BLaER1 treated with 17β-estradiol and CSF1 and Interleukin-3, amounts not matched to agents 10 nM and 100 nM (cell line): ENCODE results near the gene PPP6C.

Experiments
- H3K27ac ChIP-seq, 11 experiments: shearing (Covaris generic); formaldehyde crosslinking; 2 replicates each; pipeline ENCODE4 v1.8.1; 2022
- H3K27me3 ChIP-seq, 11 experiments: shearing (Covaris generic); formaldehyde crosslinking; 2 replicates each; pipeline ENCODE4 v1.8.1; 2022
- H3K36me3 ChIP-seq, 11 experiments: shearing (Covaris generic); formaldehyde crosslinking; 2 replicates each; pipeline ENCODE4 v1.8.1; 2022
- H3K4me1 ChIP-seq, 10 experiments: shearing (Covaris generic); formaldehyde crosslinking; 2 replicates each; pipeline ENCODE4 v1.8.1; 2022
- H3K4me2 ChIP-seq, 11 experiments: shearing (Covaris generic); formaldehyde crosslinking; 2 replicates each; pipeline ENCODE4 v1.8.1; 2022
- H3K4me3 ChIP-seq, 10 experiments: shearing (Covaris generic); formaldehyde crosslinking; 2 replicates each; pipeline ENCODE4 v1.8.1; 2022
- H3K9ac ChIP-seq, 11 experiments: shearing (Covaris generic); formaldehyde crosslinking; 2 replicates each; pipeline ENCODE4 v1.8.1; 2022
- H3K9me3 ChIP-seq, 11 experiments: shearing (Covaris generic); formaldehyde crosslinking; replicated peaks in 1 of 11; 2 replicates each; pipeline ENCODE4 v1.8.1; 2022
- H4K20me1 ChIP-seq, 11 experiments: shearing (Covaris generic); formaldehyde crosslinking; 2 replicates each; pipeline ENCODE4 v1.8.1; 2022
- Cebpa-rat ChIP-seq, 11 experiments: shearing (Covaris generic); IDR thresholded peaks; 2 replicates each; pipeline ENCODE4 v1.8.1; 2022

PPP6C gene

DNA sequence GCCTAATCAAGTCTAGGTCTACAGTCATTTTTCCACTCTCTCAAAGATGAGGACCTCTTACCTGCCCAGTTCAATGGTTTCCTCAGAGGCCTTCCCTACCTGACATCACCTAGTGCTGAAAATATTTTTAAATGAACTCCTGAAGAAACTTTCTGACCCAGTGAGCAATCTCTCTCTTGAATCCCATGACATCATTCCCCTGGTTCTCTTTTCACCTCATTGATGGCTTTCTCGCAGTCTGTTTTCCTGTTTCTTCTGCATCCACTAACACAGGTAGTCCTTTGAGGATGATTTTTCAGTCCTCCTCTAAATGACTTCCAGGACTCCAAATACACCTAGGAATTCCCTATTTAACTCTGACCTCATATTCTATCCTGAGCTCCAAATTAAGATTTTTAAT lies 86.6 kb downstream of the PPP6C start:
- Histone ChIP-seq H3K36me3 (peaks cover 0 to 12% (median 0%) of the 10 kb centered on the region in 11 experiments; a peak in 3 of 22 replicates), H3K27me3 (no peaks in the 10 kb centered on the region), H3K4me3 (no peak overlapping the region), H4K20me1 (no peaks in the 10 kb centered on the region; a peak in 2 of 22 replicates), H3K27ac (no peak overlapping the region), H3K9me3 (peaks cover 9 to 13% (median 11%) of the 10 kb centered on the region in 11 experiments; a peak in 21 of 22 replicates), H3K9ac (no peak overlapping the region), H3K4me1 (peaks cover 3 to 26% (median 18%) of the 10 kb centered on the region in 10 experiments; a peak in 15 of 20 replicates), H3K4me2 (no peak overlapping the region)
- no peak for TF ChIP-seq Cebpa-rat (IDR thresholded peaks at IDR 0.05)

DNA sequence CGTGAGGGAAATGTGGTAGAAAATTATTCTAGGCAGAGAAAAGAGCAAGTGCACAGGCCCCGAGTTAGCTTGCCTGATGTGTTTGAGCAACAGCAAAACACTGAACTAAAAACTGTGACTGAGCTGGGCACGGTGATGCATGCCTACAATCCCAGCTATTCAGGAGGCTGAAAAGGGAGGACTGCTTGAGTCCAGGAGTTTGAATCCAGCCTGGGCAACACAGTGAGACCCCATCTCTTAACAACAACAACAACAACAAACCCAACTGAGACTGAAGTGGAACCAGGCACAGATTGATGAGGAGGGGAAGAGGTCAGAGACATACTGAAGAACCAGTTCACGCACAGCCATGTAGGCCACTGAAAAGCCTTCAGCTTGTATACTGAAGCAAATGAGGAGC lies 88.8 kb downstream of the PPP6C start:
- TF ChIP-seq Cebpa-rat (IDR thresholded peaks at IDR 0.05), result no peak
- Histone ChIP-seq H3K27ac (no peak overlapping the region), H3K4me1 (peaks cover 3 to 26% (median 18%) of the 10 kb centered on the region in 10 experiments; a peak in 15 of 20 replicates), H3K27me3 (no peaks in the 10 kb centered on the region), H3K4me3 (no peak overlapping the region), H3K4me2 (no peak overlapping the region), H3K9ac (no peak overlapping the region), H3K36me3 (peaks cover 0 to 14% (median 8%) of the 10 kb centered on the region in 11 experiments; a peak in 13 of 22 replicates), H4K20me1 (no peaks in the 10 kb centered on the region; a peak in 2 of 22 replicates), H3K9me3 (peaks cover 8 to 17% (median 15%) of the 10 kb centered on the region in 11 experiments)

DNA sequence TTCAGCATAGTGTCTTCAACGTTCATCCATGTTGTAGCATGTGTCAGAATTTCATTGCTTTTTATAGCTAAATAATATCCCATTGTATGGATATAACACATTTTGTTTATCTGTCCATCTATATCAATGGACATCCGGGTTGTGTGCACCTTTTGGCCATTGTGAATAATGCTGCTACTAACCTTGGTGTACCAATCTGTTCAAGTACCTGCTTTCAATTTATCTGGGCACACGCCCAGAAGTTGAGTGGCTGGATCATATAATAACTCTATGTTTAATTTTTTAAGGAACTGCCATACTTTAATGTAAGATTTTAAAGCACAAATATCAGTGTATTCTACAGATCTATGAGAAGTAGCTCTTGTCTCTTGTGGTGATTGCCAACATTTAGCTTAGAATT lies 89.8 kb downstream of the PPP6C start:
- Histone ChIP-seq H3K27me3 (no peaks in the 10 kb centered on the region), H3K27ac (no peak overlapping the region), H3K9me3 (peaks cover 12 to 27% (median 25%) of the 10 kb centered on the region in 11 experiments), H3K4me3 (no peak overlapping the region), H3K4me2 (no peak overlapping the region), H3K36me3 (peaks cover 0 to 24% (median 15%) of the 10 kb centered on the region in 11 experiments; a peak in 17 of 22 replicates), H4K20me1 (no peaks in the 10 kb centered on the region; a peak in 2 of 22 replicates), H3K9ac (no peak overlapping the region), H3K4me1 (peaks cover 3 to 17% (median 13%) of the 10 kb centered on the region in 10 experiments; a peak in 15 of 20 replicates)
- TF ChIP-seq Cebpa-rat (IDR thresholded peaks at IDR 0.05), result no peak
